Measurements from ENCODE around the gene SDC4.

SDC4 gene

DNA sequence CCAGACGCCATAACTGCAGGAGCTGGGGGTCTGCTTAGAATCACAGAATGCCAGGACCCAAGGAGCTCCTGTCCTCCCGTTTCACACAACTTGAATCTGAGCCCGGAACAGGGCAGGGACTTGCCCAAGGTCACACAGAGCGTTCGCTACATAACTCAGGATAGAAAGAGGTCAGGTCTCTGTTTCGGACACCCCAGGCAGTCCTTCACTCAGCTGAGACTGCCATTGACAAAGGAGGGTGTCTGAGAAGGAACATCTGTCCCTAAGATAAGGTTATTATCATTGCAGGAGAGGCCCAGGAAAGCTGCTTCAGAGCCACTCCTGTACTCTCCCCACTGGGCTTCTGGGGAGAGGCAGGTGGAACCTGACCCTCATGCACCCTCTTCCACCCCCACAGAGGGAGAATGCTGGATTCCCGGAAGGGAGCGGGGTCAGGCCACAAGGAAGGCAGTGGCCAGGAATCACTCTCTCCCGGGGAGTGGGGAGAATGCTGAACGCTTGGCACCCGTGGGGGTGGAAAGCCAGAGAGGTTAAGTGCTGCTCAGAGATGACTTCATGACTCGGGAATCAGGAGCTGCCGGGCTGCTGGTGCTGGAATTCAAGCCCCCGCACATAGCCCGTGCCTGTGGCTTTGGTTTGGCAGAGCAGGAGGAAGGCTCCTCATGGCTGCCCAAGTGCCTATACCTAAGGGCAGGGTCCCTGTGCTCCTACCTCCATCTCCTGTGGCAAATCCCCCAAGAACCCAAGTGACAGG, 10.7 kb downstream of the SDC4 start:
- no peak overlapping the region for H3K27ac ChIP-seq (ENCODE audit: low read length)
- peaks cover 19% of the 10 kb centered on the region for H3K4me1 ChIP-seq (ENCODE audit: control insufficient read depth, insufficient read depth, low read length)
- no peaks in the 10 kb centered on the region for H3K27me3 ChIP-seq (ENCODE audit: control insufficient read depth, insufficient read depth, low read length)
- WGBS (ENCODE audit: insufficient coverage, insufficient read length) = no CpG with 5 or more reads among the region's 15 CpGs
- no peaks in the 10 kb centered on the region for H3K9me3 ChIP-seq (ENCODE audit: control insufficient read depth, insufficient read depth, low read length)
- DNase-seq (ENCODE audit: low read depth, low spot score) = no peak
- no peak overlapping the region for H3K4me3 ChIP-seq (ENCODE audit: low read length)
- peaks cover 6% of the 10 kb centered on the region; the same call in 1 of the 2 replicates for H3K36me3 ChIP-seq (ENCODE audit: control insufficient read depth, insufficient read depth, low read length)

- Histone ChIP-seq H3K4me1 (ENCODE audit: control insufficient read depth, insufficient read depth, low read length) (peaks cover 14% of the 10 kb centered on the region), H3K4me3 (ENCODE audit: low read length) (no peak overlapping the region), H3K36me3 (ENCODE audit: control insufficient read depth, insufficient read depth, low read length) (peaks cover 6% of the 10 kb centered on the region; the same call in 1 of the 2 replicates), H3K27me3 (ENCODE audit: control insufficient read depth, insufficient read depth, low read length) (no peaks in the 10 kb centered on the region), H3K9me3 (ENCODE audit: control insufficient read depth, insufficient read depth, low read length) (no peaks in the 10 kb centered on the region), H3K27ac (ENCODE audit: low read length) (no peak overlapping the region)
- WGBS (ENCODE audit: insufficient coverage, insufficient read length) = no CpG with 5 or more reads among the region's 11 CpGs
- DNase-seq (ENCODE audit: low read depth, low spot score) = no peak
Measured at GRCh38 chr20:45336530-45337366, 11.5 kb downstream of the SDC4 start.

GRCh38 chr20:45330476-45330875, 17.7 kb downstream of the SDC4 start:
- no peaks in the 10 kb centered on the region for H3K4me1 ChIP-seq (ENCODE audit: control insufficient read depth, insufficient read depth, low read length)
- H3K4me3 ChIP-seq (ENCODE audit: low read length) = no peak overlapping the region
- H3K36me3 ChIP-seq (ENCODE audit: control insufficient read depth, insufficient read depth, low read length) = peaks cover 11% of the 10 kb centered on the region; the same call in 1 of the 2 replicates
- DNase-seq (ENCODE audit: low read depth, low spot score) = no peak
- H3K27ac ChIP-seq (ENCODE audit: low read length) = no peak overlapping the region
- no peaks in the 10 kb centered on the region for H3K27me3 ChIP-seq (ENCODE audit: control insufficient read depth, insufficient read depth, low read length)
- WGBS (ENCODE audit: insufficient coverage, insufficient read length) = no CpG with 5 or more reads among the region's 3 CpGs
- no peaks in the 10 kb centered on the region for H3K9me3 ChIP-seq (ENCODE audit: control insufficient read depth, insufficient read depth, low read length)

DNA sequence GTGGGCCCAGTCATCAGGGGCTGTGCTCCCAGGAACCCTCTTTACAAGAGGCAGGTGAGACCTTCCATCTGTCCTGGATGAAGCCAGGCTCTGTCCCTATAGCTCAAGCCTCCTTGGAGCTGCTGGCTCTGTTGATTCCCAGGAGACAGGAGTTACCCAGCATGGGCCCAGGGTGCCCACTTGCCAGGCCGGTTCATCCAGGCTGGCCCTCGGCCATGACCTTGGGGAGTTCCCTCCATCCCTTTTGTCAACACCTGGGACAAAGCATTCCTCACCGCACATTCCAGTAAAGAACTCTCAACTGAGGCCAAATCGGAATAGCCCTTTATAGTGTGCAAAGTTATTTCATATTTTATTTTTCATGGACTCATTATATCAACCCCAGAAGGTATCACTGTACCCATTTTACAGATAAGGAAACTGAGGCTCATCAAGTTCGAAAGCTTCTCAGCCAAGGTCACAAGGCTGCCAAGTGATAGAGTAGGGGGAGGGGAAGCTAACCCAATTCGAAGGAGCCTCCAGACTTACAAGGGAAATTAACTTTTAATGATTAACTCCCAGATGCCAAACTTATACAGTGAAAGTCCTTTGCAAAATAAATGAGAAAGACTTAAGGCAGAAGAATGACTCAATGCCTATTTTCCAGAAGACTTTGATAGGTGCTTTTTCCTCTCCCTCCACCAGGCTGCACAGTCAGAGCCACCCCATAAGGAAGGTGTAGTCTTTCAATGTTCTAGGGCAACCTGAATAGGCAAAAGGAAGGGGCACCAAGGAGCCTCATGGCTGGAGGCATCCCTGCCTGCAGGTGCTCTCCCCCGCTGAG, 18.5 kb downstream of the SDC4 start:
- no peak for DNase-seq (ENCODE audit: low read depth, low spot score)
- Histone ChIP-seq H3K36me3 (ENCODE audit: control insufficient read depth, insufficient read depth, low read length) (peaks cover 14% of the 10 kb centered on the region; the same call in 1 of the 2 replicates), H3K27me3 (ENCODE audit: control insufficient read depth, insufficient read depth, low read length) (no peaks in the 10 kb centered on the region), H3K4me1 (ENCODE audit: control insufficient read depth, insufficient read depth, low read length) (no peaks in the 10 kb centered on the region), H3K4me3 (ENCODE audit: low read length) (no peak overlapping the region), H3K9me3 (ENCODE audit: control insufficient read depth, insufficient read depth, low read length) (no peaks in the 10 kb centered on the region), H3K27ac (ENCODE audit: low read length) (no peak overlapping the region)
- WGBS (ENCODE audit: insufficient coverage, insufficient read length) = no CpG with 5 or more reads among the region's 7 CpGs

GRCh38 chr20:45328451-45328850, 19.8 kb downstream of the SDC4 start:
- no peaks in the 10 kb centered on the region for H3K27me3 ChIP-seq (ENCODE audit: control insufficient read depth, insufficient read depth, low read length)
- no peak for DNase-seq (ENCODE audit: low read depth, low spot score)
- WGBS (ENCODE audit: insufficient coverage, insufficient read length) = no CpG with 5 or more reads among the region's 4 CpGs
- no peak overlapping the region for H3K4me3 ChIP-seq (ENCODE audit: low read length)
- no peak overlapping the region for H3K27ac ChIP-seq (ENCODE audit: low read length)
- peaks cover 14% of the 10 kb centered on the region; the same call in 1 of the 2 replicates for H3K36me3 ChIP-seq (ENCODE audit: control insufficient read depth, insufficient read depth, low read length)
- H3K4me1 ChIP-seq (ENCODE audit: control insufficient read depth, insufficient read depth, low read length) = no peaks in the 10 kb centered on the region
- H3K9me3 ChIP-seq (ENCODE audit: control insufficient read depth, insufficient read depth, low read length) = no peaks in the 10 kb centered on the region

DNA sequence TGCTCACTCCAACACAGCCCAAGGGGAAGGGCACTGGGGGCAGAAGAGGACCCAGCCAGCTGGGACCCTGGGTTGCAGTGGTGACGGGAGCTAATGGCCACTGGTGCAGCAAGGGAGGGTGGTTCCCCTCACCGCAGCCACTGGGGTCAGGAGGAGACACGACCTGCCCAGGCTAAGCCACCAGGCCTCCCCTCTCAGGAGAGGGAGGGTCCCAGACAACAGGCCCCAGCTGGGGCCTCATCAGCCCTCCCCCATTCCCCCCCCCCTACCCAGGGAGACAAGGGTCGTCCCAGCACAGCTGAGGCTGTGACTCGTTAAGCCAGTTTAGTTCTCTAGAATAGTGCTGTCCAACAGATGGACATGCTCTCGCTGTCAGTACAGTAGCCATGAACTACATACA, 22.9 kb downstream of the SDC4 start:
- DNase-seq (ENCODE audit: low read depth, low spot score) = no peak
- no CpG with 5 or more reads among the region's 6 CpGs for WGBS (ENCODE audit: insufficient coverage, insufficient read length)
- Histone ChIP-seq H3K9me3 (ENCODE audit: control insufficient read depth, insufficient read depth, low read length) (no peaks in the 10 kb centered on the region), H3K27me3 (ENCODE audit: control insufficient read depth, insufficient read depth, low read length) (no peaks in the 10 kb centered on the region), H3K4me1 (ENCODE audit: control insufficient read depth, insufficient read depth, low read length) (no peaks in the 10 kb centered on the region), H3K4me3 (ENCODE audit: low read length) (no peak overlapping the region), H3K27ac (ENCODE audit: low read length) (no peak overlapping the region), H3K36me3 (ENCODE audit: control insufficient read depth, insufficient read depth, low read length) (peaks cover 7% of the 10 kb centered on the region; the same call in 1 of the 2 replicates)

GRCh38 chr20:45323731-45324130, 24.5 kb downstream of the SDC4 start:
- no peak for DNase-seq (ENCODE audit: low read depth, low spot score)
- Histone ChIP-seq H3K9me3 (ENCODE audit: control insufficient read depth, insufficient read depth, low read length) (no peaks in the 10 kb centered on the region), H3K4me1 (ENCODE audit: control insufficient read depth, insufficient read depth, low read length) (no peaks in the 10 kb centered on the region), H3K27me3 (ENCODE audit: control insufficient read depth, insufficient read depth, low read length) (no peaks in the 10 kb centered on the region), H3K27ac (ENCODE audit: low read length) (no peak overlapping the region), H3K4me3 (ENCODE audit: low read length) (no peak overlapping the region), H3K36me3 (ENCODE audit: control insufficient read depth, insufficient read depth, low read length) (0 out of 2 replicates have a peak, but pooled peaks cover 4% of the 10 kb centered on the region)

GRCh38 chr20:45322952-45323383, 25.3 kb downstream of the SDC4 start:
- WGBS (ENCODE audit: insufficient coverage, insufficient read length) = no CpG with 5 or more reads among the region's 7 CpGs

GRCh38 chr20:45320948-45321595, 27.2 kb downstream of the SDC4 start:
- no peaks in the 10 kb centered on the region for H3K4me1 ChIP-seq (ENCODE audit: control insufficient read depth, insufficient read depth, low read length)
- WGBS (ENCODE audit: insufficient coverage, insufficient read length) = no CpG with 5 or more reads among the region's 5 CpGs
- no peak overlapping the region for H3K27ac ChIP-seq (ENCODE audit: low read length)
- H3K36me3 ChIP-seq (ENCODE audit: control insufficient read depth, insufficient read depth, low read length) = 0 out of 2 replicates have a peak, but pooled peaks cover 4% of the 10 kb centered on the region
- H3K27me3 ChIP-seq (ENCODE audit: control insufficient read depth, insufficient read depth, low read length) = no peaks in the 10 kb centered on the region
- H3K4me3 ChIP-seq (ENCODE audit: low read length) = no peak overlapping the region
- DNase-seq (ENCODE audit: low read depth, low spot score) = no peak
- H3K9me3 ChIP-seq (ENCODE audit: control insufficient read depth, insufficient read depth, low read length) = no peaks in the 10 kb centered on the region

More at GRCh38 chr20:45322952-45323383, 25.3 kb downstream of the SDC4 start:
- H3K27me3 ChIP-seq (ENCODE audit: control insufficient read depth, insufficient read depth, low read length) = no peaks in the 10 kb centered on the region
- no peaks in the 10 kb centered on the region for H3K4me1 ChIP-seq (ENCODE audit: control insufficient read depth, insufficient read depth, low read length)
- H3K36me3 ChIP-seq (ENCODE audit: control insufficient read depth, insufficient read depth, low read length) = 0 out of 2 replicates have a peak, but pooled peaks cover 4% of the 10 kb centered on the region
- no peak overlapping the region for H3K27ac ChIP-seq (ENCODE audit: low read length)
- no peaks in the 10 kb centered on the region for H3K9me3 ChIP-seq (ENCODE audit: control insufficient read depth, insufficient read depth, low read length)
- H3K4me3 ChIP-seq (ENCODE audit: low read length) = no peak overlapping the region
- no peak for DNase-seq (ENCODE audit: low read depth, low spot score)

Measured in iPS DF 6.9 (cell line).